ENCODE measurements around the gene ITIH5.

ITIH5 gene

DNA sequence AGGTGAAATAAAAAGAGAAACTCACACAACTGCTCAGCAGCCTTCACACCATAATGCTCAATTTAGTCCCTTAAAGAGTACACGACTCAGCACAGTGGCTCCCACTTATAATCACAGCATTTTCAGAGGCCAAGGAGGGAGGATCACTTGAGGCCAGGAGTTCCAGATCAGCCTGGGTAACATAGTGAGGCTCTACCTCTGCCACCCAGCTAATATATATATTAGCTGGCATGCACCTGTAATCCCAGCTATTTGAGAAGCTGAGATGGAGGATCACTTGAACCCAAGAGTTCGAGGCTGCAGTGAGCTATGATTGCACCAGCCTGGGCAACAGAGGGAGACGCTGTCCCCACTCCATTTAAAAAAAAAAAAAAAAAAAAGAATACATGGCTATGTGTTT lies 38.6 kb upstream of the ITIH5 start:
- no peak overlapping the region for H3K27ac ChIP-seq (replicated peaks; ENCODE audit: low read length)
- H2BK12ac ChIP-seq (ENCODE audit: low read length): no peak overlapping the region
- no peak overlapping the region for H3K14ac ChIP-seq (ENCODE audit: low read length)
- no peak overlapping the region for H3K4me3 ChIP-seq (ENCODE audit: low read length in 2 of 2)
- no peak overlapping the region for H3K9ac ChIP-seq (ENCODE audit: low read depth, low read length, poor library complexity)
- no peak overlapping the region for H3K4ac ChIP-seq (ENCODE audit: low read length)
- no peak overlapping the region for H4K8ac ChIP-seq (ENCODE audit: low read depth, low read length)
- no peak overlapping the region for H3K18ac ChIP-seq (ENCODE audit: low read length)
- H3K4me2 ChIP-seq (ENCODE audit: insufficient read depth, low read length, poor library complexity, severe bottlenecking): no peak overlapping the region
- H3K9me3 ChIP-seq (replicated peaks in 1 of 2; ENCODE audit: control insufficient read depth in 2 of 2, insufficient read depth in 1 of 2, low read depth in 1 of 2, low read length in 2 of 2): no peaks in the 10 kb centered on the region
- no peak overlapping the region for H2AFZ ChIP-seq (ENCODE audit: low read length)
- no peak overlapping the region for H2BK120ac ChIP-seq (ENCODE audit: low read depth, low read length)
- DNase-seq (ENCODE audit: low spot score): no peak
- no peak overlapping the region for H3K23ac ChIP-seq (ENCODE audit: low read depth, low read length, poor library complexity)
- no peak overlapping the region for H2BK15ac ChIP-seq (ENCODE audit: low read length)
- H3K36me3 ChIP-seq (replicated peaks in 1 of 2; ENCODE audit: control insufficient read depth in 2 of 2, insufficient read depth in 2 of 2, low read length in 2 of 2): no peaks in the 10 kb centered on the region
- no peak overlapping the region for H2AK5ac ChIP-seq (ENCODE audit: low read depth, low read length)
- H3K4me1 ChIP-seq (ENCODE audit: control insufficient read depth in 2 of 2, insufficient read depth in 1 of 2, low read depth in 1 of 2, low read length in 2 of 2): no peaks in the 10 kb centered on the region
- no CpG with 5 or more reads among the region's 3 CpGs for WGBS, 2 donors (ENCODE audit: extremely low coverage in 2 of 2, insufficient read length in 2 of 2, insufficient replicate concordance in 1 of 2)
- no peaks in the 10 kb centered on the region for H3K79me1 ChIP-seq (ENCODE audit: low read depth, low read length)
- H2BK5ac ChIP-seq (ENCODE audit: low read length): no peak overlapping the region
- H3K27me3 ChIP-seq (ENCODE audit: control insufficient read depth in 3 of 3, insufficient read depth in 3 of 3, low read depth in 1 of 3, low read length in 3 of 3): peaks cover 0 to 6% (median 0%) of the 10 kb centered on the region in 3 experiments
- no peak overlapping the region for H4K91ac ChIP-seq (ENCODE audit: low read depth, low read length, poor library complexity)

DNA sequence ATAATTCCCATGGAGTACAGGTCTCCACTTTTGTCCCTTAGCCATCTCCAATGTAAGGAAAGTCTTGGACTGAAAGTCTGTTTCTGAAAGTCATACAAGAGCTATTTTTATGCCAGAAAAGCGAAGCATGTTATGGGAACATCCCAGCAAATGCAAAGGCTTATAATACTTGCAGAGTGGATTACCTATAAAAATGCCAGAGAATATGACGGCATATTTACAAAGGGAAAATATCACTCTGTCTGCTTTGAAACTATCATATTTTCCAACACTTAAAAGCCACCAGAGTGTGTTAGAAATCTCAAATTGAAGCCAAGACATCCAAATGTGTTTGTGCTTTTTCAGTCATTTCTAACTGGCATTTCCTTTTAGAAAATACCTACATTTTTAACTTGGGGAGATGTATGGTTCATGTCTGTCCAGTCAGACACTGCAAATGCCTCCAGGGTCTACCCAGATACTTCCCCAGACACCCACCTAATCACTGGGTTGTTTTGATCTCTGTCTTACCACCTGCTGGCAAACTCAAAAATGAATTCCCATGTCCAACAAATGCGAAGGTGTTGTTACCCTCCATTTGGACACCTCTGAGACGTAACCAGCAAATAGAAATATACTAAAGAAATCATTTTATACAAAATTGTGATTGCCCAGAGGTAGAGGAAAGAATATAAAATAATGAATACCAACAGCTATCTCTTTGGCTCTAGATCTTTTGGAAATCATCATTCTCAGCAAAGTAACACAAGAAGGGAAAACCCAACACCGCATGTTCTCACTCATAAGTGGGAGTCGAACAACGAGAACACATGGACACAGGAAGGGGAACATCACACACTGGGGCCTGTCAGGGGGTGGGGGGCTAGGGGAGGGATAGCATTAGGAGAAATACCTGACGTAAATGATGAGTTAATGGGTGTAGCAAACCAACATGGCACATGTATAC lies 37.6 kb upstream of the ITIH5 start:
- H3K9ac ChIP-seq (ENCODE audit: low read depth, low read length, poor library complexity): no peak overlapping the region
- peaks cover 0 to 6% (median 0%) of the 10 kb centered on the region in 3 experiments for H3K27me3 ChIP-seq (ENCODE audit: control insufficient read depth in 3 of 3, insufficient read depth in 3 of 3, low read depth in 1 of 3, low read length in 3 of 3)
- no peak overlapping the region for H2AK5ac ChIP-seq (ENCODE audit: low read depth, low read length)
- no peak overlapping the region for H2AFZ ChIP-seq (ENCODE audit: low read length)
- no peak overlapping the region for H2BK120ac ChIP-seq (ENCODE audit: low read depth, low read length)
- no peak overlapping the region for H3K14ac ChIP-seq (ENCODE audit: low read length)
- no peak overlapping the region for H3K4me3 ChIP-seq (ENCODE audit: low read length in 2 of 2)
- no peak overlapping the region for H3K4me2 ChIP-seq (ENCODE audit: insufficient read depth, low read length, poor library complexity, severe bottlenecking)
- no peak overlapping the region for H4K91ac ChIP-seq (ENCODE audit: low read depth, low read length, poor library complexity)
- no peak overlapping the region for H3K4ac ChIP-seq (ENCODE audit: low read length)
- H3K79me1 ChIP-seq (ENCODE audit: low read depth, low read length): no peaks in the 10 kb centered on the region
- H3K27ac ChIP-seq (replicated peaks; ENCODE audit: low read length): no peak overlapping the region
- H4K8ac ChIP-seq (ENCODE audit: low read depth, low read length): no peak overlapping the region
- H3K9me3 ChIP-seq (replicated peaks in 1 of 2; ENCODE audit: control insufficient read depth in 2 of 2, insufficient read depth in 1 of 2, low read depth in 1 of 2, low read length in 2 of 2): no peaks in the 10 kb centered on the region
- no peak overlapping the region for H3K23ac ChIP-seq (ENCODE audit: low read depth, low read length, poor library complexity)
- H2BK12ac ChIP-seq (ENCODE audit: low read length): no peak overlapping the region
- no peak for DNase-seq (ENCODE audit: low spot score)
- H3K18ac ChIP-seq (ENCODE audit: low read length): no peak overlapping the region
- no CpG with 5 or more reads among the region's 8 CpGs for WGBS, 2 donors (ENCODE audit: extremely low coverage in 2 of 2, insufficient read length in 2 of 2, insufficient replicate concordance in 1 of 2)
- H2BK15ac ChIP-seq (ENCODE audit: low read length): no peak overlapping the region
- no peaks in the 10 kb centered on the region for H3K4me1 ChIP-seq (ENCODE audit: control insufficient read depth in 2 of 2, insufficient read depth in 1 of 2, low read depth in 1 of 2, low read length in 2 of 2)
- H2BK5ac ChIP-seq (ENCODE audit: low read length): no peak overlapping the region
- no peaks in the 10 kb centered on the region for H3K36me3 ChIP-seq (replicated peaks in 1 of 2; ENCODE audit: control insufficient read depth in 2 of 2, insufficient read depth in 2 of 2, low read length in 2 of 2)

DNA sequence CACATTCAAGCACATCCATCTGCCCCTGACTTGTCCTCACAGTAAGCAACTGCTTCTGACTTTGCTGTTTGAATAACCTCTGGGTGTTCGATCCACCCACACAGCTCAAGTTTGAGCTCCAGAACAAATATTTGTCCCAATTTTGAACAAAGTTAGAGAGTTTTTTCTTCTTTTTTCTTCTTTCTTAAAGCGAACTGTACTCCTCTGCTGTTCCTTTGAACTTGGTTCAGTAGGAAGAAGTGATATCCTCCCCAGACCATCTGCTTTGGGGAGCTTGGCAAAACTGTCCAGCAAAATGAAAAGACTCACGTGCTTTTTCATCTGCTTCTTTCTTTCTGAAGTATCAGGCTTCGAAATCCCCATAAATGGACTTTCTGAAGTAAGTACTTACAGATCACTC lies 36.4 kb upstream of the ITIH5 start, which contains the start of gene ITIH2:
TSS of gene ITIH2 (plus strand) at position 177 of the 400 bp plus-strand sequence. CDS start at position 296, 119 bp downstream.
- Histone ChIP-seq H2BK120ac (ENCODE audit: low read depth, low read length) (no peak within 1 kb of the TSS), H3K27ac (replicated peaks; ENCODE audit: low read length) (no peak within 1 kb of the TSS), H3K9me3 (replicated peaks in 1 of 2; ENCODE audit: control insufficient read depth in 2 of 2, insufficient read depth in 1 of 2, low read depth in 1 of 2, low read length in 2 of 2) (no peaks in the 10 kb centered on the region), H2BK15ac (ENCODE audit: low read length) (no peak within 1 kb of the TSS), H3K9ac (ENCODE audit: low read depth, low read length, poor library complexity) (no peak within 1 kb of the TSS), H3K4me2 (ENCODE audit: insufficient read depth, low read length, poor library complexity, severe bottlenecking) (no peak within 1 kb of the TSS), H4K91ac (ENCODE audit: low read depth, low read length, poor library complexity) (no peak within 1 kb of the TSS), H2BK12ac (ENCODE audit: low read length) (no peak within 1 kb of the TSS), H3K79me1 (ENCODE audit: low read depth, low read length) (no peaks in the 10 kb centered on the region), H3K4ac (ENCODE audit: low read length) (no peak within 1 kb of the TSS), H4K8ac (ENCODE audit: low read depth, low read length) (no peak within 1 kb of the TSS), H3K27me3 (ENCODE audit: control insufficient read depth in 3 of 3, insufficient read depth in 3 of 3, low read depth in 1 of 3, low read length in 3 of 3) (peaks cover 0 to 6% (median 0%) of the 10 kb centered on the region in 3 experiments), H3K23ac (ENCODE audit: low read depth, low read length, poor library complexity) (no peak within 1 kb of the TSS), H3K14ac (ENCODE audit: low read length) (no peak within 1 kb of the TSS), H2BK5ac (ENCODE audit: low read length) (no peak within 1 kb of the TSS), H2AFZ (ENCODE audit: low read length) (no peak within 1 kb of the TSS), H3K4me1 (ENCODE audit: control insufficient read depth in 2 of 2, insufficient read depth in 1 of 2, low read depth in 1 of 2, low read length in 2 of 2) (no peaks in the 10 kb centered on the region), H3K18ac (ENCODE audit: low read length) (no peak within 1 kb of the TSS), H3K4me3 (ENCODE audit: low read length in 2 of 2) (no peak within 1 kb of the TSS), H3K36me3 (replicated peaks in 1 of 2; ENCODE audit: control insufficient read depth in 2 of 2, insufficient read depth in 2 of 2, low read length in 2 of 2) (no peaks in the 10 kb centered on the region), H2AK5ac (ENCODE audit: low read depth, low read length) (no peak within 1 kb of the TSS)
- no peak for DNase-seq (ENCODE audit: low spot score)
- WGBS, 2 donors (ENCODE audit: extremely low coverage in 2 of 2, insufficient read length in 2 of 2, insufficient replicate concordance in 1 of 2): no CpG with 5 or more reads among the region's 4 CpGs

DNA sequence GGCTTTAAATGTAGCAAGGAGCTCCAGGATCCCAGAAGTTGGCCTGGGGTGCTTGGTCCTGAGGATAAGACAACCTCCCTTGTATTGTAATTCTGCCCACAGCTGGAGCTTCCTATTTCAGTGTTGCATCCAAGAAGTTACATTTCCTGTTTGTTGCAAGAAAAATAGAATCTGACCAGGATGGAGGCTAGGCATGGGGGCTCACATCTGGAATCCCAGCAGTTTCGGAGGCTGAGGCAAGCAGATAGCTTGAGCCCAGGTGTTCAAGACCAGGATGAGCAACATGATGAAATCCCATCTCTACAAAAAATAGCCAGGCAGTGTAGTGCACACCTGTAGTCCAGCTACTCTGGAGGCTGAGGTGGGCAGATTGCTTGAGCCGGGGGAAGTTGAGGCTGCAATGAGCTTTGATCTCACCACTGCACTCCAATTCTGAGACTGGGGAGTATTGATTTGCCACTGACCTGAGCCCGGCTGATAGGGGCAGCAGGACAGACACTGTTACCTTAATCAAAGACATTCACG lies 35.6 kb upstream of the ITIH5 start:
- Histone ChIP-seq H4K91ac (ENCODE audit: low read depth, low read length, poor library complexity) (no peak overlapping the region), H3K14ac (ENCODE audit: low read length) (no peak overlapping the region), H3K23ac (ENCODE audit: low read depth, low read length, poor library complexity) (no peak overlapping the region), H3K9me3 (replicated peaks in 1 of 2; ENCODE audit: control insufficient read depth in 2 of 2, insufficient read depth in 1 of 2, low read depth in 1 of 2, low read length in 2 of 2) (no peaks in the 10 kb centered on the region), H3K27me3 (ENCODE audit: control insufficient read depth in 3 of 3, insufficient read depth in 3 of 3, low read depth in 1 of 3, low read length in 3 of 3) (peaks cover 0 to 6% (median 0%) of the 10 kb centered on the region in 3 experiments), H2BK120ac (ENCODE audit: low read depth, low read length) (no peak overlapping the region), H3K4me3 (ENCODE audit: low read length in 2 of 2) (no peak overlapping the region), H2BK12ac (ENCODE audit: low read length) (no peak overlapping the region), H2AFZ (ENCODE audit: low read length) (no peak overlapping the region), H2BK5ac (ENCODE audit: low read length) (no peak overlapping the region), H3K4me1 (ENCODE audit: control insufficient read depth in 2 of 2, insufficient read depth in 1 of 2, low read depth in 1 of 2, low read length in 2 of 2) (no peaks in the 10 kb centered on the region), H3K4me2 (ENCODE audit: insufficient read depth, low read length, poor library complexity, severe bottlenecking) (no peak overlapping the region), H3K79me1 (ENCODE audit: low read depth, low read length) (no peaks in the 10 kb centered on the region), H3K27ac (replicated peaks; ENCODE audit: low read length) (no peak overlapping the region), H4K8ac (ENCODE audit: low read depth, low read length) (no peak overlapping the region), H2BK15ac (ENCODE audit: low read length) (no peak overlapping the region), H3K18ac (ENCODE audit: low read length) (no peak overlapping the region), H3K9ac (ENCODE audit: low read depth, low read length, poor library complexity) (no peak overlapping the region), H3K4ac (ENCODE audit: low read length) (no peak overlapping the region), H2AK5ac (ENCODE audit: low read depth, low read length) (no peak overlapping the region), H3K36me3 (replicated peaks in 1 of 2; ENCODE audit: control insufficient read depth in 2 of 2, insufficient read depth in 2 of 2, low read length in 2 of 2) (no peaks in the 10 kb centered on the region)
- no peak for DNase-seq (ENCODE audit: low spot score)
- WGBS, 2 donors (ENCODE audit: extremely low coverage in 2 of 2, insufficient read length in 2 of 2, insufficient replicate concordance in 1 of 2): no CpG with 5 or more reads among the region's 4 CpGs

Measured in neuronal stem cell (in vitro differentiated cells).